Dermis microvascular lymphatic vessel endothelial cell (primary cell): Measurements from ENCODE around the gene PDZD8. TPM values are rescaled to one million over a fixed set of nuclear protein-coding genes. Genes with fewer than 3 reads are reported as not detected.

Experiments used
- total RNA-seq: library from RNA; depleted of rRNA; stranded (reverse); fragments of >200 nt; gene quantifications from 2 replicates; pipeline ENCODE4 v1.2.1, GENCODE V29; 2014

PDZD8 gene
- total RNA-seq, 1 donor from 2014 or later, result 12.3 TPM

Other genes with a start within 250 kb of the PDZD8 start
- not detected in 2 replicates for gene VAX1, start 237.2 kb downstream of the PDZD8 start, total RNA-seq
- gene KCNK18, start 178.0 kb downstream of the PDZD8 start, total RNA-seq, result not detected in 2 replicates
- gene SLC18A2, start 134.3 kb downstream of the PDZD8 start, total RNA-seq, result under 0.01 TPM in 1 of 2 replicates, not detected in the other
- gene EMX2, start 167.3 kb upstream of the PDZD8 start, total RNA-seq, result not detected in 2 replicates